ENCODE measurements around the gene WDR77.

The WDR77 gene

GRCh38 chr1:111436726-111437125 is 12.3 kb downstream of the WDR77 start:
- peak; percentile 3 for DNase-seq (ENCODE audit: low spot score)

GRCh38 chr1:111424281-111424680 is 24.8 kb downstream of the WDR77 start:
- DNase-seq (ENCODE audit: low spot score), result peak; percentile 84

GRCh38 chr1:111422546-111423391 is 26.3 kb downstream of the WDR77 start:
- peak; percentile 98 for DNase-seq (ENCODE audit: low spot score)

GRCh38 chr1:111420377-111420776 is 28.7 kb downstream of the WDR77 start:
- DNase-seq (ENCODE audit: low spot score), result no peak

- DNase-seq (ENCODE audit: low spot score), result no peak
Measured at GRCh38 chr1:111419037-111419436, 30.0 kb downstream of the WDR77 start.

- no peak for DNase-seq (ENCODE audit: low spot score)
Measured at GRCh38 chr1:111417755-111418154, 31.3 kb downstream of the WDR77 start.

- DNase-seq (ENCODE audit: low spot score), result no peak
Measured at GRCh38 chr1:111415461-111415860, 33.6 kb downstream of the WDR77 start.

GRCh38 chr1:111414756-111415155 is 34.3 kb downstream of the WDR77 start:
- no peak for DNase-seq (ENCODE audit: low spot score)

- no peak for DNase-seq (ENCODE audit: low spot score)
Measured at GRCh38 chr1:111412839-111413238, 36.2 kb downstream of the WDR77 start.

- DNase-seq (ENCODE audit: low spot score), result no peak
Measured at GRCh38 chr1:111407301-111407700, 41.8 kb downstream of the WDR77 start.

- DNase-seq (ENCODE audit: low spot score), result peak; percentile 64
Measured at GRCh38 chr1:111406321-111406768, 42.7 kb downstream of the WDR77 start.

- no peak for DNase-seq (ENCODE audit: low spot score)
Measured at GRCh38 chr1:111404588-111404987, 44.5 kb downstream of the WDR77 start.

- DNase-seq (ENCODE audit: low spot score), result no peak
Measured at GRCh38 chr1:111402083-111402482, 47.0 kb downstream of the WDR77 start.

- DNase-seq (ENCODE audit: low spot score), result peak; percentile 42
Measured at GRCh38 chr1:111399792-111400610, 49.1 kb downstream of the WDR77 start.

- no peak for DNase-seq (ENCODE audit: low spot score)
Measured at GRCh38 chr1:111392460-111392945, 56.6 kb downstream of the WDR77 start.

- DNase-seq (ENCODE audit: low spot score), result no peak
Measured at GRCh38 chr1:111392042-111392441, 57.0 kb downstream of the WDR77 start.

All from kidney tubule cell (primary cell).